Right lobe of liver (tissue), 4 donors: ENCODE data around the gene PLCB1.
"Not testable (repeated sequence)": the region's sequence is repeated elsewhere in the genome, so short reads cannot be mapped to it uniquely, and the experiment has no call there.

Experiments used
- POLR2A ChIP-seq: fragments of 450-650 bp; IDR thresholded peaks from one replicate; pipeline ENCODE4 v1.6.1; 2017; ENCODE audit warnings: antibody characterized with exemption, mild to moderate bottlenecking
- TF ChIP-seq, protein P1 (sequence below), 4 donors: fragments of 200-600 bp in 3 of 4; fragments of 450-650 bp in 1 of 4; IDR thresholded peaks; one replicate each; pipeline versions ENCODE4 v1.5.1 to v1.8.0; 2016 to 2022; ENCODE audit warnings: antibody characterized with exemption in 4 of 4, mild to moderate bottlenecking in 2 of 4
- donor health status: DM: no; HTN: no; CAD: no.
- donor health status: DM: no; HTN: no; CAD: no.
- donor health status: DM: no; HTN: yes; CAD: no.

- TF ChIP-seq, protein P1, sequence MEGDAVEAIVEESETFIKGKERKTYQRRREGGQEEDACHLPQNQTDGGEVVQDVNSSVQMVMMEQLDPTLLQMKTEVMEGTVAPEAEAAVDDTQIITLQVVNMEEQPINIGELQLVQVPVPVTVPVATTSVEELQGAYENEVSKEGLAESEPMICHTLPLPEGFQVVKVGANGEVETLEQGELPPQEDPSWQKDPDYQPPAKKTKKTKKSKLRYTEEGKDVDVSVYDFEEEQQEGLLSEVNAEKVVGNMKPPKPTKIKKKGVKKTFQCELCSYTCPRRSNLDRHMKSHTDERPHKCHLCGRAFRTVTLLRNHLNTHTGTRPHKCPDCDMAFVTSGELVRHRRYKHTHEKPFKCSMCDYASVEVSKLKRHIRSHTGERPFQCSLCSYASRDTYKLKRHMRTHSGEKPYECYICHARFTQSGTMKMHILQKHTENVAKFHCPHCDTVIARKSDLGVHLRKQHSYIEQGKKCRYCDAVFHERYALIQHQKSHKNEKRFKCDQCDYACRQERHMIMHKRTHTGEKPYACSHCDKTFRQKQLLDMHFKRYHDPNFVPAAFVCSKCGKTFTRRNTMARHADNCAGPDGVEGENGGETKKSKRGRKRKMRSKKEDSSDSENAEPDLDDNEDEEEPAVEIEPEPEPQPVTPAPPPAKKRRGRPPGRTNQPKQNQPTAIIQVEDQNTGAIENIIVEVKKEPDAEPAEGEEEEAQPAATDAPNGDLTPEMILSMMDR (IDR thresholded peaks at IDR 0.05) = not testable (repeated sequence)
- TF ChIP-seq POLR2A = not testable (repeated sequence)
Measured at GRCh38 chr20:8159217-8159616, 27.2 kb downstream of the PLCB1 start.
